Measurements from ENCODE around the gene DMPK. TPM values are rescaled to one million over a fixed set of nuclear protein-coding genes. Genes with fewer than 3 reads are reported as not detected.
"Not testable (repeated sequence)": the region's sequence is repeated elsewhere in the genome, so short reads cannot be mapped to it uniquely, and the experiment has no call there.

The DMPK gene
- total RNA-seq, 1 experiment from 2014 or later: 84.2 TPM

- H3K27me3 ChIP-seq: no peaks in the 10 kb centered on the region
- no peak for DNase-seq
- H3K27ac ChIP-seq: no peak within 1 kb of the TSS
- no peaks in the 10 kb centered on the region for H3K4me1 ChIP-seq
- no peaks in the 10 kb centered on the region for H3K36me3 ChIP-seq
- H3K4me3 ChIP-seq: no peak within 1 kb of the TSS
- H3K9me3 ChIP-seq (replicated peaks): no peaks in the 10 kb centered on the region
These were observed 49.0 kb downstream of the DMPK start, which contains the start of gene MEIOSIN for GRCh38 chr19:45733160-45733810. TSS of gene MEIOSIN (plus strand) at chr19:45733439. CDS start at chr19:45735377, 1,938 bp downstream.

DNA sequence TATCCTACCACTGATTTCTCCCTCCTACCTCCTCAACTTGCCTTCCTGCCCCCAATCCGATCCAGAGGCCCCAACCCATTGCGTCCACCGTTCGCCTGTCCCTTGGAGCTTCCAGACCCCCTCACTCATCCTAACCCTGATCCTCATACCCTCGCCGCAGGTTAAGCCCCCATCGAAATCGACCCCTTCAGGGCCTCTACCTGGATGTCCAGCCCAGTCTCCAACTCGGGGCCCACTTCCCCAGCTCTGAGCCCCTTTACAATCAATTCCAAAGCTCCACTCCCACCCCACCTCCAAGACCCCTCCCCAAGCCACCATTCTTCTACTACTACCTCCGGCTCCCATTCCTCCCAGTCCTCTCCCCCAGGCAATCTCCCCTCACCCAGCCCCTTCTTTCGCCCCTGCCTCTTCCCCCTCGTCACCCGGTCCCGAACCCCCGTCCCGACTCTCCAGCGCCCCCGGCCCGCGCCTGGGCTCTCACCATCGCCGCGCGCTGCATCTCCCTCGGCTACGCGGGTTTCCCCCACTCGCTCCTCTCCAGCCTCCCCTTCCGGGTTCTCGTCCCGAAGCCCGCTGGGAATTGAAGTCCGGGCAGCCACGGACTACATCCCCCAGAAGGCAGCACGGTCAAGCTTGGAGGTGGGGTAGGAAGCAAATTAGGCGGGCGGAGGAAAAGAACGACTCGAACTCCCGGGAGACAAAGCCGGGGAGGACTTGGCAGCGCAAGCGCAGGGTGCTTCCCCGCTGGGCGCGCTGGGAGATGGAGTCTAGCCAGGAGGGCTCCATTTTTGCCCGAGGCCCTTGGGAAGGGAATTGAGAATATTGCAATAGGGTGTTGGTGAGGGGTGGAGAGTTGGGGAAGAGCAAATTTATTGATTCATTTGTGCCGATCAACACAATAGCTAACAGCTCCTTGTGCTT, 51.7 kb downstream of the DMPK start, which contains the start of gene FBXO46:
Gene FBXO46 (minus strand): TSS at position 529 of the 921 bp plus-strand sequence. CDS start 17,401 bp downstream, outside the sequence.
- Histone ChIP-seq H3K36me3 (no peaks in the 10 kb centered on the region), H3K27ac (peak within 1 kb of the TSS; percentile 40), H3K4me1 (no peaks in the 10 kb centered on the region), H3K27me3 (no peaks in the 10 kb centered on the region), H3K9me3 (replicated peaks) (no peaks in the 10 kb centered on the region), H3K4me3 (peak within 1 kb of the TSS; percentile 73)
- peak; percentile 99 for DNase-seq

- H3K4me1 ChIP-seq: no peaks in the 10 kb centered on the region
- no peaks in the 10 kb centered on the region for H3K36me3 ChIP-seq
- no peaks in the 10 kb centered on the region for H3K27me3 ChIP-seq
- no peaks in the 10 kb centered on the region for H3K9me3 ChIP-seq (replicated peaks)
- peak overlapping the region; percentile 40 for H3K27ac ChIP-seq
- H3K4me3 ChIP-seq: peak overlapping the region; percentile 73
- no peak for DNase-seq
These were observed 52.4 kb downstream of the DMPK start for GRCh38 chr19:45729800-45730290.

DNA sequence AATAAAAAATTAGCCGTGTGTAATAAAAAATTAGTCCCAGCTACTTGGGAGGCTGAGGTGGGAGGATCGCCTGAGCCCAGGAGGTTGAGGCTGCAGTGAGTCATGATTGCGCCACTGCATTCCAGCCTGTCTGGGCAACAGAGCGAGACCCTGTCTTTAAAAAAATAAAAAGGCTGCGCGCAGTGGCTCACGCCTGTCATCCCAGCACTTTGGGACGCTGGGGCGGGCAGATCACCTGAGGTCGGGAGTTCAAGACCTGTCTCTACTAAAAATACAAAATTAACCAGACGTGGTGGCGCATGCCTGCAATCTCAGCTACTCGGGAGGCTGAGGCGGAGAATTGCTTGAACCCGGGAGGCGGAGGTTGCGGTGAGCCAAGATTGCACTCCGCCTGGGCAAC, 53.6 kb downstream of the DMPK start:
- not testable (repeated sequence) for H3K36me3 ChIP-seq; H3K9me3 ChIP-seq (replicated peaks); H3K27ac ChIP-seq; H3K4me3 ChIP-seq; H3K4me1 ChIP-seq; DNase-seq; H3K27me3 ChIP-seq

DNA sequence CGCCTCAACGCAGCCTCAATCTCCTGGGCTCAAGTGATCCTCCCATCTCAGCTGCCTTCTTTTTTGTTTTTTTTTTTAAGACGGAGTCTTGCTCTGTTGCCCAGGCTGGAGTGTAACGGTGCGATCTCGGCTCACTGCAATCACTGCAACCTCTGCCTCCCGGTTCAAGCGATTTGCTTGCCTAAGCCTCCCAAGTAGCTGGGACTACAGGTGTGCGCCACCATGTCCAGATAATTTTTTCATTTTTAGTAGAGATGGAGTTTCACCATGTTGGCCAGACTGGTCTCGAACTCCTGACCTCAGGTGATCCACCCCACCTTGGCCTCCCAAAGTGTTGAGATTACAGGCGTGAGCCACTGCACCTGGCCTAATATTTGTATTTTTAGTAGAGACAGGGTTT, 62.2 kb downstream of the DMPK start:
- H3K36me3 ChIP-seq; H3K27ac ChIP-seq; H3K9me3 ChIP-seq (replicated peaks); H3K4me3 ChIP-seq; H3K27me3 ChIP-seq; DNase-seq: not testable (repeated sequence)
- peaks cover 16% of the 10 kb centered on the region for H3K4me1 ChIP-seq

Other genes with a start within 250 kb of the DMPK start
- 8.6 and 9.9 TPM in 2 replicates for gene OPA3, start 197.7 kb downstream of the DMPK start, total RNA-seq (2014; rRNA removed; shearing (Covaris generic))
- gene GPR4, start 180.3 kb downstream of the DMPK start, total RNA-seq (2014; rRNA removed; shearing (Covaris generic)): 0.14 and 0.18 TPM in 2 replicates
- gene EML2, start 143.1 kb downstream of the DMPK start, total RNA-seq (2014; rRNA removed; shearing (Covaris generic)): 3.0 and 5.8 TPM in 2 replicates
- 0.12 and 0.38 TPM in 2 replicates for gene GIPR, start 114.3 kb downstream of the DMPK start, total RNA-seq (2014; rRNA removed; shearing (Covaris generic))
- gene SNRPD2, start 90.5 kb downstream of the DMPK start, total RNA-seq (2014; rRNA removed; shearing (Covaris generic)): 434 and 487 TPM in 2 replicates
- 9.8 and 10.6 TPM in 2 replicates for gene QPCTL, start 89.8 kb downstream of the DMPK start, total RNA-seq (2014; rRNA removed; shearing (Covaris generic))
- 9.3 and 10.8 TPM in 2 replicates for gene FBXO46, start 51.6 kb downstream of the DMPK start, total RNA-seq (2014; rRNA removed; shearing (Covaris generic))
- 0.08 TPM in 1 of 2 replicates, not detected in the other for gene MEIOSIN, start 49.1 kb downstream of the DMPK start, total RNA-seq (2014; rRNA removed; shearing (Covaris generic))
- gene SIX5, start 13.2 kb downstream of the DMPK start, total RNA-seq (2014; rRNA removed; shearing (Covaris generic)): 6.0 and 6.6 TPM in 2 replicates
- gene DMWD, start 10.4 kb upstream of the DMPK start, total RNA-seq (2014; rRNA removed; shearing (Covaris generic)): 43.5 and 52.9 TPM in 2 replicates
- gene RSPH6A, start 32.8 kb upstream of the DMPK start, total RNA-seq (2014; rRNA removed; shearing (Covaris generic)): 0.22 TPM in 1 of 2 replicates, not detected in the other
- 25.6 and 32.6 TPM in 2 replicates for gene SYMPK, start 80.7 kb upstream of the DMPK start, total RNA-seq (2014; rRNA removed; shearing (Covaris generic))
- gene FOXA3, start 81.8 kb upstream of the DMPK start, total RNA-seq (2014; rRNA removed; shearing (Covaris generic)): 0.45 and 0.53 TPM in 2 replicates
- gene IRF2BP1, start 103.7 kb upstream of the DMPK start, total RNA-seq (2014; rRNA removed; shearing (Covaris generic)): 31.0 and 31.4 TPM in 2 replicates
- 1.8 and 2.5 TPM in 2 replicates for gene MYPOP, start 120.1 kb upstream of the DMPK start, total RNA-seq (2014; rRNA removed; shearing (Covaris generic))
- not detected in 2 replicates for gene NANOS2, start 132.3 kb upstream of the DMPK start, total RNA-seq (2014; rRNA removed; shearing (Covaris generic))
- 0.02 TPM in 1 of 2 replicates, not detected in the other for gene NOVA2, start 191.4 kb upstream of the DMPK start, total RNA-seq (2014; rRNA removed; shearing (Covaris generic))
- 3.0 and 4.0 TPM in 2 replicates for gene CCDC61, start 213.0 kb upstream of the DMPK start, total RNA-seq (2014; rRNA removed; shearing (Covaris generic))
- not detected in 2 replicates for gene PGLYRP1, start 240.6 kb upstream of the DMPK start, total RNA-seq (2014; rRNA removed; shearing (Covaris generic))